Measurements from ENCODE around the gene GPC6. TPM values are rescaled to one million over a fixed set of nuclear protein-coding genes. Genes with fewer than 3 reads are reported as not detected.

Gene GPC6
- total RNA-seq, 1 donor from 2014 or later, result 42.9 TPM

DNA sequence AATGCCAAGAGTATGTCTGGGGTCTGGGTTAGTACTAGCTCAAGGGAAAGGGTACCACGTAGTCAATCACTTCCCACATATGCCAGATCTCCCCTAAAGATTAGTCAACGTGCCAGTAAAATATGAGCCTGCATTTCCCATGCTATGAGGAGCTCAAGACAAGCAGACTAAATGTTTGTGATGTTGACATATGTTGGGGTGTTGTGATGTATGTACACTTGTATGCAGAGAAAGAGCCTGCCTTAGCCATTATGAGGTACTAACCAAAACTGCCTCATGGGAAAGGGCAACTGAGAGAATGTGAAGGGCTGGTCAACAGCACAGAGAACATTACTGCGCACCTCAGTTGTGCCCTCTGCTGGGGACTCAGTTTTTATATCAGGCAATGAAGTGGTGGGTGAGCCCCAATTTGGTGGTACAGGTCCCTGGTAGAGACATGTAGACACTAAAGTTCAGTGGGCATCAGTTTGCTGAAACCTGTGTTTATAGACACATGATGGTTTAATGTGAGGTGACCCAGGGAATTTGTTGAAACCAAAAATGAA, 965.9 kb downstream of the GPC6 start:
- Mint-ChIP-seq H3K4me1 (peaks cover 24% of the 10 kb centered on the region), H3K36me3 (no peaks in the 10 kb centered on the region), H3K9me3 (no peaks in the 10 kb centered on the region), H3K4me3 (no peak overlapping the region), H3K27ac (peak overlapping the region; percentile 43), H3K27me3 (ENCODE audit: insufficient read depth, low read depth) (no peaks in the 10 kb centered on the region)
- no peak overlapping the region for H3K4me3 ChIP-seq
- H3K79me2 ChIP-seq (ENCODE audit: low read depth), result no peaks in the 10 kb centered on the region
- peaks cover 7% of the 10 kb centered on the region for H3K4me1 ChIP-seq
- H3K9me3 ChIP-seq (ENCODE audit: low read depth), result no peaks in the 10 kb centered on the region
- TF ChIP-seq EZH2 (IDR thresholded peaks at IDR 0.05), result no peak
- TF ChIP-seq EZH2phosphoT487 (IDR thresholded peaks at IDR 0.05), result no peak
- TF ChIP-seq, protein P1, sequence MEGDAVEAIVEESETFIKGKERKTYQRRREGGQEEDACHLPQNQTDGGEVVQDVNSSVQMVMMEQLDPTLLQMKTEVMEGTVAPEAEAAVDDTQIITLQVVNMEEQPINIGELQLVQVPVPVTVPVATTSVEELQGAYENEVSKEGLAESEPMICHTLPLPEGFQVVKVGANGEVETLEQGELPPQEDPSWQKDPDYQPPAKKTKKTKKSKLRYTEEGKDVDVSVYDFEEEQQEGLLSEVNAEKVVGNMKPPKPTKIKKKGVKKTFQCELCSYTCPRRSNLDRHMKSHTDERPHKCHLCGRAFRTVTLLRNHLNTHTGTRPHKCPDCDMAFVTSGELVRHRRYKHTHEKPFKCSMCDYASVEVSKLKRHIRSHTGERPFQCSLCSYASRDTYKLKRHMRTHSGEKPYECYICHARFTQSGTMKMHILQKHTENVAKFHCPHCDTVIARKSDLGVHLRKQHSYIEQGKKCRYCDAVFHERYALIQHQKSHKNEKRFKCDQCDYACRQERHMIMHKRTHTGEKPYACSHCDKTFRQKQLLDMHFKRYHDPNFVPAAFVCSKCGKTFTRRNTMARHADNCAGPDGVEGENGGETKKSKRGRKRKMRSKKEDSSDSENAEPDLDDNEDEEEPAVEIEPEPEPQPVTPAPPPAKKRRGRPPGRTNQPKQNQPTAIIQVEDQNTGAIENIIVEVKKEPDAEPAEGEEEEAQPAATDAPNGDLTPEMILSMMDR (IDR thresholded peaks at IDR 0.05), result peak; percentile 76
- H4K20me1 ChIP-seq (ENCODE audit: low read depth), result no peaks in the 10 kb centered on the region
- no peak overlapping the region for H2AFZ ChIP-seq (replicated peaks)
- DNase-seq (ENCODE audit: low spot score), result peak; percentile 67
- H3F3A ChIP-seq (ENCODE audit: low read depth), result peaks cover 3% of the 10 kb centered on the region
- no peaks in the 10 kb centered on the region for H3K36me3 ChIP-seq
- no peak overlapping the region for H3K4me2 ChIP-seq
- no peak overlapping the region for H3K9ac ChIP-seq
- H3K27me3 ChIP-seq, result no peaks in the 10 kb centered on the region
- no peak overlapping the region for H3K27ac ChIP-seq

DNA sequence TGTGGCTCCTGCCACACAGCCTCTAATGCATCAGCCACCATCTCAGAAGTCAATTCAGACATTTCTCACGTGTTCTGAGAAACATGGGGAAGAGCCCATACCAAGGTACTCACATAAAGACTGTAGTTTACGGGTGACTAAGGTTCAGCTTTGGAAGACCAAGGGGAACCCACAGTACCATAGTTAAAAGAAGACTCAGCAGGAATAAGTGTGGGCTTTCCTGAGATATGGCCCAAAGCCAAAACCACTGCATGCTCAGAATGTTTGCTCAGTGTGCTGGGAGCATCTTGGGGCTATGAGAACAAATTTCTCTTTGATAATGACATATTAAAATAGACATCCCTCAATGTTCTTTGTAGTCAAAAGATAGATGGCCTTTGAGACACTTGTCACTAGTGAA, 969.1 kb downstream of the GPC6 start:
- Histone ChIP-seq H4K20me1 (ENCODE audit: low read depth) (no peaks in the 10 kb centered on the region), H3K27me3 (no peaks in the 10 kb centered on the region), H3K4me2 (no peak overlapping the region), H3K4me1 (no peaks in the 10 kb centered on the region), H3K4me3 (no peak overlapping the region), H3K9me3 (ENCODE audit: low read depth) (no peaks in the 10 kb centered on the region), H2AFZ (replicated peaks) (no peak overlapping the region), H3K36me3 (no peaks in the 10 kb centered on the region), H3K9ac (no peak overlapping the region), H3K79me2 (ENCODE audit: low read depth) (no peaks in the 10 kb centered on the region), H3K27ac (no peak overlapping the region), H3F3A (ENCODE audit: low read depth) (no peaks in the 10 kb centered on the region)
- DNase-seq (ENCODE audit: low spot score), result no peak
- TF ChIP-seq EZH2 (IDR thresholded peaks at IDR 0.05) (no peak), EZH2phosphoT487 (IDR thresholded peaks at IDR 0.05) (no peak)
- TF ChIP-seq, protein P1 (IDR thresholded peaks at IDR 0.05), result no peak
- Mint-ChIP-seq H3K27ac (no peak overlapping the region), H3K27me3 (ENCODE audit: insufficient read depth, low read depth) (no peaks in the 10 kb centered on the region), H3K4me1 (peaks cover 12% of the 10 kb centered on the region), H3K9me3 (no peaks in the 10 kb centered on the region), H3K4me3 (no peak overlapping the region), H3K36me3 (no peaks in the 10 kb centered on the region)

DNA sequence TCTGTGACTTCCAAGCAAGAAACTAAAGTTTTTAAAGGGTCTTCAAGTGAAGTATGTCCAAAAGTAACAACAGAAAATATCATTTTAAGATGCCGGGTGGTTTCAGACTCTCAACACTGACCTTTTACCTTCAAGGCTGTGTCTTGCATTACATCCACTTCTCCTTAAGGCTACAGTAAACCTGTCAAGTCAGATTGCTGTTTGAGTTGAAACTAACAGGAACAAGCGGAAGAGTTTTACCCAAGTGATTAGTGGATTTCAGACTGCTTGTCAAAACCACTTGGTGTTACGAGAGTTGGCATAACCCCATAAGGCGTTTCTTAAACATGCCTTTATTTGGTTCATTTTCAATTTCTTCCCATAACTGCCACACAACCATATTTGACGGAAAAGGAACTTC, 969.8 kb downstream of the GPC6 start:
- Histone ChIP-seq H3K36me3 (no peaks in the 10 kb centered on the region), H3F3A (ENCODE audit: low read depth) (no peaks in the 10 kb centered on the region), H3K4me1 (no peaks in the 10 kb centered on the region), H3K27ac (no peak overlapping the region), H4K20me1 (ENCODE audit: low read depth) (no peaks in the 10 kb centered on the region), H3K9me3 (ENCODE audit: low read depth) (no peaks in the 10 kb centered on the region), H3K79me2 (ENCODE audit: low read depth) (no peaks in the 10 kb centered on the region), H3K9ac (no peak overlapping the region), H3K27me3 (no peaks in the 10 kb centered on the region), H3K4me3 (no peak overlapping the region), H2AFZ (replicated peaks) (no peak overlapping the region), H3K4me2 (no peak overlapping the region)
- Mint-ChIP-seq H3K4me1 (peaks cover 12% of the 10 kb centered on the region), H3K4me3 (no peak overlapping the region), H3K27me3 (ENCODE audit: insufficient read depth, low read depth) (no peaks in the 10 kb centered on the region), H3K27ac (no peak overlapping the region), H3K9me3 (no peaks in the 10 kb centered on the region), H3K36me3 (no peaks in the 10 kb centered on the region)
- no peak for DNase-seq (ENCODE audit: low spot score)
- TF ChIP-seq EZH2 (IDR thresholded peaks at IDR 0.05) (no peak), EZH2phosphoT487 (IDR thresholded peaks at IDR 0.05) (no peak)
- TF ChIP-seq, protein P1 (IDR thresholded peaks at IDR 0.05), result no peak

All from neural progenitor cell (in vitro differentiated cells).